Upper lobe of right lung (tissue), 1 donor: ENCODE data around the gene CBY3. TPM values are rescaled to one million over a fixed set of nuclear protein-coding genes. Genes with fewer than 3 reads are reported as not detected.

ENCODE experiments used
- total RNA-seq: library from RNA; stranded (reverse); fragmentation: NEBNext Ultra II Directional; extraction: Animal tissue kit (Norgen Biotek cat#: 25700); gene quantifications from one replicate; pipeline ENCODE4 v1.2.1, GENCODE V29; 2021
- donor health status: DM: no; HTN: yes; CAD: no; lungs with severe emphysema.

CBY3 gene
- total RNA-seq, 1 donor from 2014 or later, result not detected

Other genes starting within 250 kb of the CBY3 start
- 56.7 TPM for gene RUFY1, start 130.5 kb downstream of the CBY3 start, total RNA-seq
- 470 TPM for gene HNRNPH1, start 57.4 kb downstream of the CBY3 start, total RNA-seq
- gene CANX, start 17.9 kb upstream of the CBY3 start, total RNA-seq, result 630 TPM
- gene MAML1, start 51.8 kb upstream of the CBY3 start, total RNA-seq, result 24.4 TPM
- gene LTC4S, start 113.0 kb upstream of the CBY3 start, total RNA-seq, result 22.6 TPM
- 118 TPM for gene MGAT4B, start 125.8 kb upstream of the CBY3 start, total RNA-seq
- 501 TPM for gene SQSTM1, start 139.9 kb upstream of the CBY3 start, total RNA-seq
- 25.4 TPM for gene MRNIP, start 177.8 kb upstream of the CBY3 start, total RNA-seq
- gene TBC1D9B, start 226.9 kb upstream of the CBY3 start, total RNA-seq, result 92.4 TPM